ENCODE data around the gene HOOK1. TPM values are rescaled to one million over a fixed set of nuclear protein-coding genes. Genes with fewer than 3 reads are reported as not detected.

HOOK1 gene
- total and polyA plus RNA-seq, 2 experiments from 2014 or later = 27.4 to 27.6 TPM

DNA sequence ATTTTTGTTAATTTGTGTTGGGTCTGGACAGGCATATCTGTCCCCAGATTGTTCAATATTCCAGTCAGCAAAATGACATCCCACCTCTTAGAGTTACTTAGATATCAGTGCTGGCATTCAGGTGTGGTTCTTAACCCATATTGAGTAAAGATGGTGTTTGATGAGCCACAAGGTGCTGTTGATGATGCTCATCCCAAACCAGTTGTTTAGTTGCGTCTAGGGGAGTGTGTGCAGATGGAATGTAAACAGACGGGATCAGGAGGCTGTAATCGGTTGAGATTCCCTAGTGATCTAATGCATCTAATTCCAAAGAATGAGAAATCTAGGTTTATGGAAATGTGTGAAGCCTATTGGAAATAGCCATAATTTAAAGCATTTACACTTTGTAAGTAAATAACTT, 1.1 kb downstream of the HOOK1 start:
- DNase-seq (ENCODE audit: low spot score) (peak; percentile 28), ATAC-seq (no peak)
- Histone ChIP-seq H4K20me1 (replicated peaks; ENCODE audit: insufficient read depth) (peaks cover 15% of the 10 kb centered on the region), H3K4me1 (ENCODE audit: insufficient read depth) (peaks cover 16% of the 10 kb centered on the region), H3K79me2 (replicated peaks; ENCODE audit: insufficient read depth) (peaks cover 55% of the 10 kb centered on the region), H3K4me2 (peak overlapping the region; percentile 95), H3K9me2 (ENCODE audit: insufficient read depth) (no peaks in the 10 kb centered on the region), H3K27me3 (ENCODE audit: insufficient read depth) (peaks cover 12% of the 10 kb centered on the region), H3K36me3 (ENCODE audit: insufficient read depth) (no peaks in the 10 kb centered on the region), H3K4me3 (peak overlapping the region; percentile 72), H3K27ac (ENCODE audit: low read depth) (no peak overlapping the region), H3F3A (replicated peaks; ENCODE audit: low read depth) (no peaks in the 10 kb centered on the region), H2AFZ (no peak overlapping the region; the same call in 1 of the 2 replicates)
- H3K4me3 Mint-ChIP-seq = no peak overlapping the region
- H3K27me3 Mint-ChIP-seq (ENCODE audit: insufficient read depth, low read depth, poor library complexity) = no peaks in the 10 kb centered on the region
- H3K9me3 Mint-ChIP-seq = no peaks in the 10 kb centered on the region
- H3K36me3 Mint-ChIP-seq (ENCODE audit: low read depth) = no peaks in the 10 kb centered on the region
- peaks cover 3% of the 10 kb centered on the region; the same call in 2 of the 3 replicates for H3K4me1 Mint-ChIP-seq
- H3K27ac Mint-ChIP-seq = no peak overlapping the region
- TF ChIP-seq, protein P1, sequence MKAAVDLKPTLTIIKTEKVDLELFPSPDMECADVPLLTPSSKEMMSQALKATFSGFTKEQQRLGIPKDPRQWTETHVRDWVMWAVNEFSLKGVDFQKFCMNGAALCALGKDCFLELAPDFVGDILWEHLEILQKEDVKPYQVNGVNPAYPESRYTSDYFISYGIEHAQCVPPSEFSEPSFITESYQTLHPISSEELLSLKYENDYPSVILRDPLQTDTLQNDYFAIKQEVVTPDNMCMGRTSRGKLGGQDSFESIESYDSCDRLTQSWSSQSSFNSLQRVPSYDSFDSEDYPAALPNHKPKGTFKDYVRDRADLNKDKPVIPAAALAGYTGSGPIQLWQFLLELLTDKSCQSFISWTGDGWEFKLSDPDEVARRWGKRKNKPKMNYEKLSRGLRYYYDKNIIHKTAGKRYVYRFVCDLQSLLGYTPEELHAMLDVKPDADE (IDR thresholded peaks at IDR 0.05) = no peak
- TF ChIP-seq, protein P2, sequence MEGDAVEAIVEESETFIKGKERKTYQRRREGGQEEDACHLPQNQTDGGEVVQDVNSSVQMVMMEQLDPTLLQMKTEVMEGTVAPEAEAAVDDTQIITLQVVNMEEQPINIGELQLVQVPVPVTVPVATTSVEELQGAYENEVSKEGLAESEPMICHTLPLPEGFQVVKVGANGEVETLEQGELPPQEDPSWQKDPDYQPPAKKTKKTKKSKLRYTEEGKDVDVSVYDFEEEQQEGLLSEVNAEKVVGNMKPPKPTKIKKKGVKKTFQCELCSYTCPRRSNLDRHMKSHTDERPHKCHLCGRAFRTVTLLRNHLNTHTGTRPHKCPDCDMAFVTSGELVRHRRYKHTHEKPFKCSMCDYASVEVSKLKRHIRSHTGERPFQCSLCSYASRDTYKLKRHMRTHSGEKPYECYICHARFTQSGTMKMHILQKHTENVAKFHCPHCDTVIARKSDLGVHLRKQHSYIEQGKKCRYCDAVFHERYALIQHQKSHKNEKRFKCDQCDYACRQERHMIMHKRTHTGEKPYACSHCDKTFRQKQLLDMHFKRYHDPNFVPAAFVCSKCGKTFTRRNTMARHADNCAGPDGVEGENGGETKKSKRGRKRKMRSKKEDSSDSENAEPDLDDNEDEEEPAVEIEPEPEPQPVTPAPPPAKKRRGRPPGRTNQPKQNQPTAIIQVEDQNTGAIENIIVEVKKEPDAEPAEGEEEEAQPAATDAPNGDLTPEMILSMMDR (conservative IDR thresholded peaks at IDR 0.05; ENCODE audit: low read depth in 2 of 2) = no peak

DNA sequence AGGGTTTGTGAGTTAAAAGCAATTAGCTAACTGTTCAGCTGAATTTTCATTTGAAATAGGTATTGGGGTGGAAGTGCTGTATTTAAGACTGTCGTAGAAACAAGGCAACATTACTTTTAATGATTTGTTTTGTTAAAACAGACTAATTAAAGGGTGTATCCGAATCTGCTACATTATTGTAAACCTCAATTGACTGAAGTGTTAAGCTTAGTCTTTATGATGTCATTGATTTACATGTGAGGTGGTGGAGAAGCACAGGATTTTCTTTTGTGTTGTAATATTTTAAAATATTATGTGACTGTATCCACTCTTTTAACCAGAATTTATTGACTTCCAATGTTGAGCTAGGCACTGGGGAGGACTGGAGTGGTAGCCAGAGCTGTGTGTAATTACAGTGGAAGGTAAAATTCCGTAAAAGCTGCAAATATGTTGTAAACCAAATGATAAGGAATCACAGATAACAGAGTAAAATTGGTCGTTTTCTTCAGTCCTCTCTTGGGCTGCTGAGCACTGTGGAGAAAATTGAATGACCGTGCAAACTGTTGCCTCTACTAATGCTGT, 1.6 kb downstream of the HOOK1 start:
- Mint-ChIP-seq H3K36me3 (ENCODE audit: low read depth) (no peaks in the 10 kb centered on the region), H3K9me3 (no peaks in the 10 kb centered on the region), H3K27ac (no peak overlapping the region), H3K4me3 (no peak overlapping the region), H3K4me1 (peaks cover 3% of the 10 kb centered on the region; the same call in 2 of the 3 replicates), H3K27me3 (ENCODE audit: insufficient read depth, low read depth, poor library complexity) (no peaks in the 10 kb centered on the region)
- peaks cover 16% of the 10 kb centered on the region for H3K4me1 ChIP-seq (ENCODE audit: insufficient read depth)
- peak overlapping the region; percentile 95 for H3K4me2 ChIP-seq
- TF ChIP-seq STAT1 (IDR thresholded peaks at IDR 0.05; ENCODE audit: unreplicated experiment) (no peak), EZH2 (IDR thresholded peaks at IDR 0.05; ENCODE audit: low read depth, unreplicated experiment) (no peak), JUNB (IDR thresholded peaks at IDR 0.05; ENCODE audit: unreplicated experiment) (no peak), CREB1 (CRISPR knock-in tag; IDR thresholded peaks at IDR 0.05; ENCODE audit: low read depth) (no peak), ZNF114 (CRISPR knock-in tag; IDR thresholded peaks at IDR 0.05) (no peak)
- TF ChIP-seq, protein P2 (conservative IDR thresholded peaks at IDR 0.05; ENCODE audit: low read depth in 2 of 2) = no peak
- TF ChIP-seq, protein P3, sequence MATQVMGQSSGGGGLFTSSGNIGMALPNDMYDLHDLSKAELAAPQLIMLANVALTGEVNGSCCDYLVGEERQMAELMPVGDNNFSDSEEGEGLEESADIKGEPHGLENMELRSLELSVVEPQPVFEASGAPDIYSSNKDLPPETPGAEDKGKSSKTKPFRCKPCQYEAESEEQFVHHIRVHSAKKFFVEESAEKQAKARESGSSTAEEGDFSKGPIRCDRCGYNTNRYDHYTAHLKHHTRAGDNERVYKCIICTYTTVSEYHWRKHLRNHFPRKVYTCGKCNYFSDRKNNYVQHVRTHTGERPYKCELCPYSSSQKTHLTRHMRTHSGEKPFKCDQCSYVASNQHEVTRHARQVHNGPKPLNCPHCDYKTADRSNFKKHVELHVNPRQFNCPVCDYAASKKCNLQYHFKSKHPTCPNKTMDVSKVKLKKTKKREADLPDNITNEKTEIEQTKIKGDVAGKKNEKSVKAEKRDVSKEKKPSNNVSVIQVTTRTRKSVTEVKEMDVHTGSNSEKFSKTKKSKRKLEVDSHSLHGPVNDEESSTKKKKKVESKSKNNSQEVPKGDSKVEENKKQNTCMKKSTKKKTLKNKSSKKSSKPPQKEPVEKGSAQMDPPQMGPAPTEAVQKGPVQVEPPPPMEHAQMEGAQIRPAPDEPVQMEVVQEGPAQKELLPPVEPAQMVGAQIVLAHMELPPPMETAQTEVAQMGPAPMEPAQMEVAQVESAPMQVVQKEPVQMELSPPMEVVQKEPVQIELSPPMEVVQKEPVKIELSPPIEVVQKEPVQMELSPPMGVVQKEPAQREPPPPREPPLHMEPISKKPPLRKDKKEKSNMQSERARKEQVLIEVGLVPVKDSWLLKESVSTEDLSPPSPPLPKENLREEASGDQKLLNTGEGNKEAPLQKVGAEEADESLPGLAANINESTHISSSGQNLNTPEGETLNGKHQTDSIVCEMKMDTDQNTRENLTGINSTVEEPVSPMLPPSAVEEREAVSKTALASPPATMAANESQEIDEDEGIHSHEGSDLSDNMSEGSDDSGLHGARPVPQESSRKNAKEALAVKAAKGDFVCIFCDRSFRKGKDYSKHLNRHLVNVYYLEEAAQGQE (IDR thresholded peaks at IDR 0.05; ENCODE audit: unreplicated experiment) = no peak
- no peak for ATAC-seq
- H3K4me3 ChIP-seq = peak overlapping the region; percentile 72
- DNase-seq (ENCODE audit: low spot score) = no peak
- no peak overlapping the region for H3K27ac ChIP-seq (ENCODE audit: low read depth)
- H3F3A ChIP-seq (replicated peaks; ENCODE audit: low read depth) = no peaks in the 10 kb centered on the region
- H3K9me2 ChIP-seq (ENCODE audit: insufficient read depth) = no peaks in the 10 kb centered on the region
- no peaks in the 10 kb centered on the region for H3K36me3 ChIP-seq (ENCODE audit: insufficient read depth)
- H3K27me3 ChIP-seq (ENCODE audit: insufficient read depth) = peaks cover 12% of the 10 kb centered on the region
- H3K79me2 ChIP-seq (replicated peaks; ENCODE audit: insufficient read depth) = peaks cover 60% of the 10 kb centered on the region
- no peak overlapping the region for H2AFZ ChIP-seq
- H4K20me1 ChIP-seq (replicated peaks; ENCODE audit: insufficient read depth) = peaks cover 15% of the 10 kb centered on the region

Measured in GM23338 (cell line).